Measurements from ENCODE around the gene PRDM2.

The PRDM2 gene

GRCh38 chr1:13793088-13793730 lies 93.2 kb downstream of the PRDM2 start:
- DNase-seq = no peak

GRCh38 chr1:13794231-13795187 lies 94.5 kb downstream of the PRDM2 start:
- no peak for DNase-seq

GRCh38 chr1:13797397-13797796 lies 97.4 kb downstream of the PRDM2 start:
- no peak for DNase-seq

GRCh38 chr1:13798120-13798519 lies 98.1 kb downstream of the PRDM2 start:
- DNase-seq = no peak

GRCh38 chr1:13799502-13800283 lies 99.7 kb downstream of the PRDM2 start:
- no peak for DNase-seq

- no peak for DNase-seq
Observed at GRCh38 chr1:13801232-13801631, 101.2 kb downstream of the PRDM2 start.

- DNase-seq = no peak
Observed at GRCh38 chr1:13801655-13802486, 101.9 kb downstream of the PRDM2 start.

- no peak for DNase-seq
Observed at GRCh38 chr1:13802782-13803545, 103.0 kb downstream of the PRDM2 start.

GRCh38 chr1:13803546-13804239 lies 103.7 kb downstream of the PRDM2 start:
- DNase-seq = no peak

- DNase-seq = no peak
Observed at GRCh38 chr1:13804240-13804633, 104.2 kb downstream of the PRDM2 start.

- DNase-seq = no peak
Observed at GRCh38 chr1:13805431-13805830, 105.4 kb downstream of the PRDM2 start.

- DNase-seq = no peak
Observed at GRCh38 chr1:13806108-13806507, 106.1 kb downstream of the PRDM2 start.

- no peak for DNase-seq
Observed at GRCh38 chr1:13807209-13807608, 107.2 kb downstream of the PRDM2 start.

GRCh38 chr1:13808729-13809131 lies 108.7 kb downstream of the PRDM2 start:
- no peak for DNase-seq

GRCh38 chr1:13809461-13810159 lies 109.6 kb downstream of the PRDM2 start:
- DNase-seq = no peak

- DNase-seq = no peak
Observed at GRCh38 chr1:13812456-13813397, 112.7 kb downstream of the PRDM2 start.

GRCh38 chr1:13813398-13814012 lies 113.5 kb downstream of the PRDM2 start:
- DNase-seq = peak; percentile 70

GRCh38 chr1:13814131-13814530 lies 114.1 kb downstream of the PRDM2 start:
- no peak for DNase-seq

Data from activated CD4-positive, CD25-positive, alpha-beta regulatory T cell treated with anti-CD3 and anti-CD28 coated beads, Interleukin-2, amount 50 U/mL, for 72 hours (primary cell).